ENCODE results near the gene MRPL22.
"Not testable (repeated sequence)": the region's sequence is repeated elsewhere in the genome, so short reads cannot be mapped to it uniquely, and the experiment has no call there.

The MRPL22 gene

DNA sequence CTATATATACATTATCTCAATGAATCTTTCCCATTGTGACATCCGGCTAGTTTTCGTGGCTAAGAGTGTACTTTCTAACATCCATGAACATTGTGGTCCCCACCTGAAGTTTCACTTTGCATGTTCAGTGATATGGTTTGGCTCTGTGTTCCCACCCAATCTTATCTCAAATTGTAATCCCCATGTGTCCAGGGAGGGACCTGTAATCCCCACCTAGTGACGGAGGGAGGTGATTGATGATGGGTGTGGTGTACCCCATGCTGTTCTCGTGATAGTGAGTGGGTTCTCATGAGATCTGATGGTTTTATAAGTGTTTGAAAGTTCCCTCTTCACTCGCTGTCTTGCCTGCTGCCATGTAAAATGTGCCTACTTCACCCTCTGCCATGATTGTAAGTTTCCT lies 28.1 kb downstream of the MRPL22 start:
- Histone ChIP-seq H3K9ac (ENCODE audit: insufficient read length) (no peak overlapping the region), H3K9me3 (ENCODE audit: low read depth, low read length) (no peaks in the 10 kb centered on the region), H3K27ac (no peak overlapping the region; the same call in 1 of the 2 replicates), H3K36me3 (ENCODE audit: insufficient read depth, low read length) (peaks cover 51% of the 10 kb centered on the region), H3K4me3 (no peak overlapping the region)
- TF ChIP-seq FOXP2 (optimal IDR thresholded peaks at IDR 0.05; ENCODE audit: control extremely low read depth, extremely low read length, insufficient read depth), result no peak
- TF ChIP-seq POLR2AphosphoS5 (IDR thresholded peaks at IDR 0.05; ENCODE audit: borderline replicate concordance, low read depth, low read length), result no peak
- TF ChIP-seq EZH2 (IDR thresholded peaks at IDR 0.05), result no peak
- no peak for DNase-seq (ENCODE audit: low read depth, low spot score)

DNA sequence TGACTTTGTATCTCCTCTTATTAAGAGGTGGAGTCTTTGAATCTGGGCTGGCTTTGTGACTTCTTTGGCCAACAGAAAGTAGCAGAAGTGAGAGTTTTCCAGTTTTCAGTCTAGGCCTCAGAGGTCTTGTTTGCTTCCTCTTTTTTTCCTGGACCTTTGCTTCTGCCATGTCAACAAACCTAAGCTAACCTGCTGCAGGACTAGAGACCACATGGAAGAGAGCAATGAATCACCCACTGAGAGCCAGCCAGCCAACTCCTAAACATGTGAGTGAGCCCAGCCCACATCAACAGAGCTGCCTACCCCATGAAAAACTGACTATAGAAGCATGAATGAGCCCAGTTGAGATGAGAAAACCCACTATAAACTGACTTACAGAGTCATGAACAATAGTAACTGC lies 29.9 kb downstream of the MRPL22 start:
- Histone ChIP-seq H3K27ac (0 out of 2 replicates have a peak overlapping the region, but pooled peaks have one; percentile 3), H3K4me3 (no peak overlapping the region), H3K9ac (ENCODE audit: insufficient read length) (no peak overlapping the region), H3K36me3 (ENCODE audit: insufficient read depth, low read length) (peaks cover 49% of the 10 kb centered on the region), H3K9me3 (ENCODE audit: low read depth, low read length) (no peaks in the 10 kb centered on the region)
- TF ChIP-seq POLR2AphosphoS5 (IDR thresholded peaks at IDR 0.05; ENCODE audit: borderline replicate concordance, low read depth, low read length) (no peak), FOXP2 (optimal IDR thresholded peaks at IDR 0.05; ENCODE audit: control extremely low read depth, extremely low read length, insufficient read depth) (no peak), EZH2 (IDR thresholded peaks at IDR 0.05) (no peak)
- no peak for DNase-seq (ENCODE audit: low read depth, low spot score)

DNA sequence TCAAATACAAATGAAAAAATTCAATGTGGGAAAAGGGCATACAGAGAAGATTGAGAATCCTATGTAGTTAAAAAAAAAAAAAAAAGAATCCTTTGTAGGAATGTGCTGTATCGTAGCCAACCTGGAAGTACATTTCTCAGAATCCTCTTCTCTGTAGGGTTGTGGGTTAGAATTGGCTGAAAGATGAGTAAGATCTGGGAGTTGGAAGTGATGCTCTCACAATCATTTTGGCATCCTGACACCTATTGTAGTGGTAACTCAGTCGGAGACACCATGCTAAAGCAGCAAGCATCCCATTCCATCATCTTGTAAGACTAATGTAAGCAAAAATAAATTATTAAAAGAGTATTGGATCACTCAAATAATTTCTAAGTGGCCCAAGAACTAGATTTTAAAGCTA lies 30.6 kb downstream of the MRPL22 start:
- H3K4me3 ChIP-seq, result no peak overlapping the region
- DNase-seq (ENCODE audit: low read depth, low spot score), result no peak
- H3K9me3 ChIP-seq (ENCODE audit: low read depth, low read length), result no peaks in the 10 kb centered on the region
- no peak overlapping the region for H3K27ac ChIP-seq
- TF ChIP-seq EZH2 (IDR thresholded peaks at IDR 0.05) (no peak), POLR2AphosphoS5 (IDR thresholded peaks at IDR 0.05; ENCODE audit: borderline replicate concordance, low read depth, low read length) (no peak), FOXP2 (optimal IDR thresholded peaks at IDR 0.05; ENCODE audit: control extremely low read depth, extremely low read length, insufficient read depth) (no peak)
- H3K9ac ChIP-seq (ENCODE audit: insufficient read length), result no peak overlapping the region
- peaks cover 55% of the 10 kb centered on the region for H3K36me3 ChIP-seq (ENCODE audit: insufficient read depth, low read length)

DNA sequence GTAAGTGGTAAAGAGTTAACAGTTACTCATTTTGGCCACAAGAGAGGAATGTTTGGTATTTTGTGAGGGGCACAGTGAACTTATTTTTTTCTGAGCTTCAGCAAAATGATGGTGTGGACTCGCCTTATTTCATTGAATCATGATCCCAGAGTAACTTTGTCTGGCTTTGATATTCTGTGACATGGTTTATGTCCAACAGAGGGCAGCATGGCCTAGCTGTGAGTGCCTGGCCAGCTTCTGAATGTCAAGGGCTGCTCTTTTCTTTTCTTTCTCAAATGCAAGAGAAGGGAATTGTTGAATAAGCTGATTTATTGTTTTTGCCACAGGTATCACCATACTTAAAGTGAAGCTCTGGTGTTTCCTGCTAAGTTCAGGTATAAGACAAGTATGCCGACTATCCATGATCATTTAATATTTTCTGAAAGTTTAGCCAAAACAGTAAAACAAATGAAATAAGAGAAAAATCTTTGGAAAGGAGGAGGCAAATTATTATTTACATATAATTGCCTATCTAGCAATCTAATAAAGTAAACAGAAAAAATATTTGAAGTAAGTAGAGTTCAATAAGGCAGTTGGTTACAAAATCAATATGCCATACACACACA lies 31.7 kb downstream of the MRPL22 start:
- H3K9me3 ChIP-seq (ENCODE audit: low read depth, low read length), result no peaks in the 10 kb centered on the region
- H3K27ac ChIP-seq, result peak overlapping the region; percentile 64; the same call in 1 of the 2 replicates
- peak overlapping the region; percentile 19 for H3K9ac ChIP-seq (ENCODE audit: insufficient read length)
- peaks cover 54% of the 10 kb centered on the region for H3K36me3 ChIP-seq (ENCODE audit: insufficient read depth, low read length)
- no peak overlapping the region for H3K4me3 ChIP-seq
- TF ChIP-seq EZH2 (IDR thresholded peaks at IDR 0.05), result no peak
- TF ChIP-seq POLR2AphosphoS5 (IDR thresholded peaks at IDR 0.05; ENCODE audit: borderline replicate concordance, low read depth, low read length), result no peak
- no peak for TF ChIP-seq FOXP2 (optimal IDR thresholded peaks at IDR 0.05; ENCODE audit: control extremely low read depth, extremely low read length, insufficient read depth)
- peak; percentile 44 for DNase-seq (ENCODE audit: low read depth, low spot score)

DNA sequence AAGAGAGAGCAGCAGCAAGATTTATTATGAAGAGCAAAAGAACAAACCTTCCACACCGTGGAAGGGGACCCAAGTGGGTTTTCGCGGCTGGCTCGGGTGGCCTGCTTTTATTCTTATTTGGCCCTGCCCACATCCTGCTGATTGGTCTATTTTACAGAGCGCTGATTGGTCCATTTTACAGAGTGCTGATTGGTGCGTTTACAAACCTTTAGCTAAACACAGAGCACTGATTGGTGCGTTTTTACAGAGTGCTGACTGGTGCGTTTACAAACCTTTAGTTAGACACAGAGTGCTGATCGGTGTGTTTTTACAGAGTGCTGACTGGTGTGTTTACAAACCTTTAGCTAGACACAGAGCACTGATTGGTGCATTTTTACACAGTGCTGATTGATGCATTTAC lies 35.2 kb downstream of the MRPL22 start:
- not testable (repeated sequence) for H3K4me3 ChIP-seq; H3K9ac ChIP-seq (ENCODE audit: insufficient read length); DNase-seq (ENCODE audit: low read depth, low spot score); H3K9me3 ChIP-seq (ENCODE audit: low read depth, low read length); H3K27ac ChIP-seq
- H3K36me3 ChIP-seq (ENCODE audit: insufficient read depth, low read length), result peaks cover 23% of the 10 kb centered on the region

DNA sequence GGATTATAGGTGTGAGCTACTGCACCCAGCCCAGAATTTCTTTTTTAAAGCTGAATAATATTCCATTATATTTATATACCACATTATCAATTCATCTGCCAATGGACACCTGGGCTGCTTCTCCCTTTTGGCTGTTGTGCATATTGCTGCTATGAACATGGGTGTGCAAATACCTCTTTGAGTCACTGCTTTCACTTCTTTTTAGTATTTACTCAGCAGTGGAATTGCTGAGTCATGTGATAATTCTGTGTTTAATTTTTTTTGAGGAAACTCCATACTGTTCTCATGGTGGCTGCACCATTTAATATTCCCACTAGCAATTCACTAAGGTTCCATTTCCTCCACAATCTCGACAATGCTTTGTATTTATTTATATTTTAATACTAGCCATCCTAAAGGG lies 36.5 kb downstream of the MRPL22 start:
- Histone ChIP-seq H3K27ac (no peak overlapping the region), H3K9ac (ENCODE audit: insufficient read length) (no peak overlapping the region), H3K9me3 (ENCODE audit: low read depth, low read length) (no peaks in the 10 kb centered on the region), H3K4me3 (no peak overlapping the region), H3K36me3 (ENCODE audit: insufficient read depth, low read length) (peaks cover 23% of the 10 kb centered on the region)
- DNase-seq (ENCODE audit: low read depth, low spot score), result no peak
- TF ChIP-seq FOXP2 (optimal IDR thresholded peaks at IDR 0.05; ENCODE audit: control extremely low read depth, extremely low read length, insufficient read depth) (no peak), POLR2AphosphoS5 (IDR thresholded peaks at IDR 0.05; ENCODE audit: borderline replicate concordance, low read depth, low read length) (no peak), EZH2 (IDR thresholded peaks at IDR 0.05) (no peak)

DNA sequence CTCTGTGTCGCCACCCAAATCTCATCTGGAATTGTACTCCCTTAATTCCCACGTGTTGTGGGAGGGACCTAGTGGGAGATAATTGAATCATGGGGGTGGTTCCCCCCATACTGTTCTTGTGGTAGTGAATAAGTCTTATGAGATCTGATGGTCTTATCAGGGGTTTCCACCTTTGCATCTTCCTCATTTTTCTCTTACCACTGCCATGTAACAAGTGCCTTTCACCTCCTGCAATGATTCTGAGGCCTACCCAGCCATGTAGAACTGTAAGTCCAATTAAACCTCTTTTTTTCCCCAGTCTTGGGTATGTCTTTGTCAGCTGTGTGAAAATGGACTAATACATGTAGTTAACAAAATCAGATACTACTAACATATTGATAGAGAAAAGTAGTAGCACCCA lies 37.4 kb downstream of the MRPL22 start:
- not testable (repeated sequence) for H3K9ac ChIP-seq (ENCODE audit: insufficient read length); H3K4me3 ChIP-seq; H3K9me3 ChIP-seq (ENCODE audit: low read depth, low read length); H3K27ac ChIP-seq; DNase-seq (ENCODE audit: low read depth, low spot score)
- H3K36me3 ChIP-seq (ENCODE audit: insufficient read depth, low read length), result peaks cover 23% of the 10 kb centered on the region

DNA sequence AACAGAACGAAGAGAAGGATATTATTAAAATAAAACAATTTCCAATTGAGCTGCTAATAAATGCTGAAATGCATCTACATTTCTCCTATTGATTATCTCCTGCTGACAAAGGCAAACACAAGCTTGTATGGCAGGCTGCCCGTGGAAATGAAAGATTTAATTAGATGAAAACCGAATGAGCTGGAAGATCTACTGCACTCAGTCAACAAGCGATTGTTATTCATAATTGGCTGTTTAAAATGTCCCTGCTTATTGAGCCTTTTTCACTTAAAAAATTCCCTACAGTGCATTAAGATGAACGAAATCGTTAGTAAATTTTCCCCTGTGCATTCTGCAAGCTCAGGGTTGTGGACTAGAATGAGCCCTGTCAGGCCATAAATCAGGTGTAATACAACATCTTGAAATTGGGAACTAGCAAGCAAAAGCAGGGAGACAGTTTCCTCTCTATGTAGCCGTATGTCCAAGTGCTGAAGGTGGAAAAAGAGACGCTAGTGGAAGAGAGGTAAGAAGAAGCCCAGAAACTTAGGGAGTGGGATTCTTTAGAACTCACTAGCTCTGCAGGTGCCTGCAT lies 44.2 kb downstream of the MRPL22 start:
- TF ChIP-seq EZH2 (IDR thresholded peaks at IDR 0.05), result no peak
- no peak for TF ChIP-seq POLR2AphosphoS5 (IDR thresholded peaks at IDR 0.05; ENCODE audit: borderline replicate concordance, low read depth, low read length)
- TF ChIP-seq FOXP2 (optimal IDR thresholded peaks at IDR 0.05; ENCODE audit: control extremely low read depth, extremely low read length, insufficient read depth), result no peak
- Histone ChIP-seq H3K36me3 (ENCODE audit: insufficient read depth, low read length) (no peaks in the 10 kb centered on the region), H3K9ac (ENCODE audit: insufficient read length) (no peak overlapping the region), H3K4me3 (0 out of 2 replicates have a peak overlapping the region, but pooled peaks have one; percentile 7), H3K9me3 (ENCODE audit: low read depth, low read length) (no peaks in the 10 kb centered on the region), H3K27ac (peak overlapping the region; percentile 25)
- DNase-seq (ENCODE audit: low read depth, low spot score), result no peak

DNA sequence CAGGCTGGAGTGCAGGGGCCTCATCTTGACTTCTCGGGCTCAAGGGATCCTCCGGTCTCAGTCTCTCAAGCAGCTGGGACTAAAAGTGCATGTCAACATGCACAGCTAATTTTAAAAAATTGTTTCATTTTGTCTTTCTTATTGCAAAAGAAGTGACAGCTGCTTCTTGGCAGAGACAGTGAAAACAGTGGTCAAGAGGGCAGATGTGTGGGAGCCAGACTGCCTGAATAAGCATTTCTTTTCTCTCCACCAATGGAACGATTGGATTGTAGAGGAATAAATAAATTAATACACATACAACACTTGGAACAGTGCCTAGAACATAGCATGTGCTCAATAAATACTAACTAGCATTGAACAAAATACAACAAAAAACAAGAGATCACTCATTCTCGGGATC lies 45.3 kb downstream of the MRPL22 start:
- Histone ChIP-seq H3K27ac (no peak overlapping the region), H3K9ac (ENCODE audit: insufficient read length) (no peak overlapping the region), H3K4me3 (no peak overlapping the region), H3K9me3 (ENCODE audit: low read depth, low read length) (no peaks in the 10 kb centered on the region), H3K36me3 (ENCODE audit: insufficient read depth, low read length) (no peaks in the 10 kb centered on the region)
- TF ChIP-seq EZH2 (IDR thresholded peaks at IDR 0.05) (no peak), POLR2AphosphoS5 (IDR thresholded peaks at IDR 0.05; ENCODE audit: borderline replicate concordance, low read depth, low read length) (no peak), FOXP2 (optimal IDR thresholded peaks at IDR 0.05; ENCODE audit: control extremely low read depth, extremely low read length, insufficient read depth) (no peak)
- DNase-seq (ENCODE audit: low read depth, low spot score), result no peak
